GM18511 (cell line): ENCODE results near the gene FRMD4A.

Source experiments
- ATAC-seq: cut with Tn5 transposase; IDR thresholded peaks from one replicate; pipeline ENCODE4 v1.9.1; 2021; ENCODE audit warnings: mild to moderate bottlenecking, moderate library complexity; ENCODE audit not compliant: unreplicated experiment

The FRMD4A gene

DNA sequence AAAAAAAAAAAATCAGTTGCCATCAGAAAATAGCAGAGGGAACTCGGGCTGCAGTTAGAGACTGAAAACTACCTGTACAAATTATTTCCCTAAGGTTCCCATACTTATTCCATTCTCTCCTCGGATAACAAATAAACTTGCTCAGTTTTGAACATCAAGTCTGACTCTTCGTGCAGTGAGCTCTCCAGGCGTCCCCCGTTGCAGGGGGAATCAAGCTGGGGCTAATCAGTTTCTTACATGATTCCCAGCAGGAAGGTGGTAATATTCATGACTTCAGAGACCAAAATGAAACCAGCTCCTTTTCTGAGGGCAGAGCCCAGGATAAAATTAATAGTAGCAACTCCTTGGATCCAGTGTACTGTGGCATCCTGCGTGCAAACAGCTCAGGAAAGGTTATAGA, 135.3 kb downstream of the FRMD4A start:
- ATAC-seq, result no peak

DNA sequence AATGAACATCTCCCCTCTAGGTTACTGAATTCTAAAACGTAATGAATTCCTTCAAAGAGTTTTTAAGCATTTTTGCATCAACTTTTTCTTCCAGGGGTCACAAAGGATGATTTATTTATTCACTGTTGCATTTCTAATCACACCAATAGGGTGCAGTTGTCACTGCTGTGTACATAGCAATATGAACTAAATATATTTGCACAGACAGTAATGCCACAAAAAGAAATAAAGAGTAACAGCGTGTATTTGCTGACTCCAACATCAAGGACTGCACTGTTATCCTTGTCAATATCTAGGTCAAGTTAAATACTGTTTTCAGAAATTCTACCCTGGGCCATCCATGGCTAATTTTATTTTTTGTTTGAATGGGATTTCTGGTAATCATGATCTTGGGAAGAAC, 138.0 kb downstream of the FRMD4A start:
- ATAC-seq, result no peak

DNA sequence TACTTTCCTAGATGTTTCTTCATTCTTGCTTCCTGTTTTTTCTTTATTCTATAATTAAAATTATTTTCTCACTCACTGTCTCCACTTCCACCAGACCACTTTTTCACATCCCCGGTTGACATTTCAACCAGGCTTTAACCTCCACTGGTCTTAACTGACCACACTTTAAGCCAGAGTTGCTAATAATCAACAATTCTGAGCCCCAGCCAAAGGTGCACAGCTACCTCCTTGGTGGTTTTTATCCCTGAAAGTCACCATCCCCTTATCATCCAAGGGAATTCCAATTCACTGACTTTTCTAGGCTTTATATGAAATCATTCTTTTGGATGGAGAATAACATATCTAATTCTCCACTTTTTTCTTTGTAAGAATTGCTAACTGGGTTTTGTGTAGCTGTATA, 138.9 kb downstream of the FRMD4A start:
- no peak for ATAC-seq

DNA sequence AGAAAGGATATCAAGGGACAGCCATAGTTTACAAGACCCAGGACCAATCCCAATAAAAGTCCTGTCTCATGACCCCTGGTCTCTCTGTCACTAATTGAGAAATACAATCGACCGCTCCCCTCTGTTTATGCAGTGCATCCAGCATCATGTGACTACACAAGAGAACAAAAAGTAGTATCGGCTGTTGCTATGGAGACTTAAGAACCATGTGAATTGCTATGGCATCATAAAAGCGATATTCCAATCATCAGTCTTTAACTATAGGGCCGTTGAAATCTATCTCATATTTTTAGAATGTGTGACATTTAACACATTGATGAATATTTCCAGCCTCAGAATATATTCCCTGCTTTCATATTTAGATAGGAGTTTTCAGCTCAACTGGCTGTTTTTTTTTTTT, 139.3 kb downstream of the FRMD4A start:
- ATAC-seq, result no peak

DNA sequence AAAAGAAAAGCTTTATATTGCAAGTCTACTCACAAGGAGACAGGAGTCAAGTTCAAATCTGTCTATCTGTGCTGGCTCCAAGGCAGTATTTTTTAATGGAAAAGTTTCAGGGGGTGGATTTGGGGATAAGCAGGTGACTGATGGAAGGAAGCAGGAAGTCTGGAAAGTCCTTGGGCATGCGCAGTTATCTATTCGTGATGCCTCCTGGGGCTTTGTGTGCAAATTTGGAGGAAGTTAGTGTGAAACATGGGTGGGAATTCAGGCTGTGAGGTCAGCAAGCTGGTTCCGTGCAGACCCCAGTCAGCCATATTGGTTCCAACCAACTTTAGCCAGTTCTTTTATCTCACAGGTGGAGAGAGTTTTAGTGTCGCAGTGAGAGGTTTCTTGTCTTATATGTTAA, 140.0 kb downstream of the FRMD4A start:
- ATAC-seq, result no peak

DNA sequence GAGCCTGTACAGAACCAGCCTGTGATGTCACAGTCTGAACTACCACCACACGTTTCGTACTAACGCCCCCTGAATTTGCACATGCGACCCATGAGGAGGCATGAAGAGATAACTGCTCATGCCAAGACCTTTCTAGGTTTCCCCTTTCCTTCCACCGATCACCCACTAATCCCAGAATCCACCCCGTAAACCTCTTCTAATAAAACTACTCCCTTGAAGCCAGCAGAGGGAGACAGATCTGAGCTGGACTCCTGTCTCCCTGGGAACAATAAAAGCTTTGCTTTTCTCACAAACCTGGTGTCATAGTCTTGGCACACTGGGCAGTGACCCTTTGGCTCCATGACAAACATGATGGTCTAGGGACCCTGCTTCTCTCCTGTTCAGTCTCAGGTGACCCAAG, 144.5 kb downstream of the FRMD4A start:
- ATAC-seq, result no peak

DNA sequence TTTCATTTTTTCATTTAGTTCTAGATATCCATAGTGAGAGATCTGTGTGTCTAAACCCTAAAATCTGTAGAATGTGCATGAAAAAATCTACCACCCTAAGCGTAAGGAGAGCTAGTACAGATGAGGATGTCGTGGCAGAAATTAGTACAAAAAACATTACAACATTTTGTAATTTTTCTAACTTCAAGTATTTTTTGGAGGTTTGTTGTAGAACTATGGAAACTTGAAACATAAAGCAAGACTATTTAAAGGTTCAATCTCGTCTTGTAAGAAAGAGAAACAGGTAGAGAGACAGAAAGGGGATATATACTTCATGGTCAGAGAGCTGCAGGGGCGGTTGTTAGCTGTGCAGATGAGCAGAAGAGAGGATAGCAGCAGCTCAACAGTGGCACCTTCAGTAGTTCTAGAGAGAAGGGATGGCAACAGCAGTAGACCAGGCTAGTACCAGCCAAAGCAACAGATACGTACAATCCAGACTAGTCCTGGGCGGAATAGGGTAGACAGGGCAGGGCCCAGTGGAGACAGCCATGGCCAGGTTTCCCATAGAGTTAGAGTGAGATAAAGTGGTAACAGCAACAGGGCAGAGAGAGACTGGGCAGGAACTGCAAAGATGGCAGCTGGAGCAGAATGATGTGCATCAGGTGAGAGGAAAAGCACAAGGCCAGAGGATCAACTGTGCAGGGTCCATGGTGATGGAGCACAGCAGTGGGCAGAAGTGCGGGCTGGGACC, 145.2 kb downstream of the FRMD4A start:
- peak; percentile 89 for ATAC-seq

DNA sequence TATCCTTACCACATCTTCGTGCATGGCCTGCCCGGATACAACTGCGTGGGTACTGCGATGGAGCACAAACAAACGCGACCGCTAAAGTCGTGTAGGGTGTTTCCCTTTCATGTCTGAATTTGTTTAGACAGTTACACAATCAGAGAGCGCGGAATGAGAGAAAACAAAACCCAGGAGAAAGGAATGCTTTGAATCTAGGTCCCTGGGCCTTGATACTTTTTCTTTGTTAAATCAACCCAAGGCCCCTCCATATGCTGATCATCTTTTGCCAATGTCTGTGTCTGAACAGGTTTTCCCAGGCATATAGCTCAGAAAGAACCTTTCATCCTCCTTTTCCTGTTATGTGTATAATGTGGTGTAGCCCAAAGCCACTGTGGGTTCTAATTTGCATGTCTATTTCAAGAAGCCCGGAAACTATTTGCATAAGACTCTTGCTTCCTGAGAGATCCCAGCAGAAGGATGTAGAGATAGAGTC, 145.8 kb downstream of the FRMD4A start:
- ATAC-seq, result peak; percentile 74

DNA sequence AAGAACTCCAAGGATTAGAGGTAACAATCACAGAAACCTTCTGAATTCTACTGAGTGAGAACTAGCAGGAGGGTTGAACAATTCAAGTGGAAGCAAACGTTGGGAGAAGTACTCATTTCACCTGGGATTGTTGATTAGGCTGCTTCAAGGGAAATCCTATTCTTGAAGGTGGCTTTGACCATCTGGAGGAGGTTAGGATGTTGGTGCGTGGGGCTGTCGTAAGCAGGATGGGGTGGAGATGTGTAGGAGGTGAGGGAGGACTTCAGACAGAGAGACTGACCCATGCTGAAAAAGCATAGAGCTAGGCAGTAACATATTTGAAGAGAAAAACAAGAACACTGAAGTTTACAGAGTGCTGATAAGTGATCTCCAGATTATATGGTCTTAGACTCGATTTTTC, 147.9 kb downstream of the FRMD4A start:
- ATAC-seq, result no peak

DNA sequence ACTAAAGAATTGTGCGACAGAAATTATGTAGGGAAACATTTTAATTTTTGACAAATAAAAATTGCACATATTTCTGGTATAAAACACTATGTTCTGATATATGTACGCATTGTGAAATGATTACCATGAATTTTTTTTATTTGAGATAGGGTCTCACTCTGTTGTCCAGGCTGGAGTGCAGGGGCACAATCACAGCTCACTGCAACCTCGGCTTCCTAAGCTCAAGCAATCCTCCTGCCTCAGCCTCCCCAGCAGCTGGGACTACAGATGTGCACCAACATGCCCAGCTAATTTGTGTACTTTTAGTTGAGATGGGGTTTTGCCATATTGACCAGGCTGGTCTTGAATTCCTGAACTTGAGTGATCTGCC, 149.2 kb downstream of the FRMD4A start:
- ATAC-seq, result no peak

DNA sequence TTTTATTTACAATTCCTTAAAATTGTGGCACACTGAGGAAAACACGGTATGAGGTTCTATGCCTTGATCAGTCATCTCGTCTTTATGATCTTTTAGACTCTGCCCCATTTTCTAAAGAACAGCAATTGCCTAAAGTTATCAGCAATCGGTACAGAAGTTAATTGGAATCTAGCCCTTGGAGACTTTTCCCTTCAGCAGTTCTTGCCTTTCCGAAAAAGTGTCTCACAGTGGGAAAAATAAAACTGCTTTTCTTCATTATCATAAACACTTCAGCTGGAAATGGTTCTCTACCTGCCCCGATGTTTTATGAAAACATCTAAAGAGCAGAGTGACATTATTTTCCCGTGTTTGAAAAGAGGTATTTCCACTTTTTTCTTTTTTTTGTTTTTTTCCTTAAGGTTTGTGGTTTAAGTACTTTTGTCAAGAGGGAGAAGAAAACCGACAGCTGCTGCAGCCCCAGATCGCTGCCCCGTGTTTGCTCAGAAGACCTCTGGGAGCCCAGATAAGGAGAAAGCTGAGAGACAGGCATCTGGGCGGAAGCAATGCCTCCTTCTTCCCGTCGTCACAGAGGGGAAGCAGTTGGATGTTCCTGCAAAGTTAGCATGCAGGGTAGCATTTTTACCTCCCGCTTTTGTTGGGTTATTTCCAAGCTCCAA, 149.7 kb downstream of the FRMD4A start:
- no peak for ATAC-seq

DNA sequence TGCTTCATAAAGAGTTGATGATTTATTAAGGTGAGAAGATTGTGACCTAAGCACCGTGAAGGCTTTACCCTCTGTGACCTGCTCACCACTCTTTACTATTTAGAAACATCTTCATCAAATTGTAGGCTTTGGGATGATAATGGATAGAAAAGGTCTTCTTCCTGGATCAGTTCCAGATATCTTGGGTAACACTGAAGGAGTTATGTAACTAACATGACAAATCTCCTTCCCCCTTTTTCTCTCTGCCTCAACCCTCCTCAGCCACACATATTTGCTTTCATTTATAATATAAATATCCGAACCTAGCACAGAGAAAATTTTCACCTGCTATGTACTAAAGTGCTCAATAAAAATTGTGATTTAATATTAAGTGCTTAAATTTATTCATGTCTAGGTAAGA, 151.5 kb downstream of the FRMD4A start:
- no peak for ATAC-seq

DNA sequence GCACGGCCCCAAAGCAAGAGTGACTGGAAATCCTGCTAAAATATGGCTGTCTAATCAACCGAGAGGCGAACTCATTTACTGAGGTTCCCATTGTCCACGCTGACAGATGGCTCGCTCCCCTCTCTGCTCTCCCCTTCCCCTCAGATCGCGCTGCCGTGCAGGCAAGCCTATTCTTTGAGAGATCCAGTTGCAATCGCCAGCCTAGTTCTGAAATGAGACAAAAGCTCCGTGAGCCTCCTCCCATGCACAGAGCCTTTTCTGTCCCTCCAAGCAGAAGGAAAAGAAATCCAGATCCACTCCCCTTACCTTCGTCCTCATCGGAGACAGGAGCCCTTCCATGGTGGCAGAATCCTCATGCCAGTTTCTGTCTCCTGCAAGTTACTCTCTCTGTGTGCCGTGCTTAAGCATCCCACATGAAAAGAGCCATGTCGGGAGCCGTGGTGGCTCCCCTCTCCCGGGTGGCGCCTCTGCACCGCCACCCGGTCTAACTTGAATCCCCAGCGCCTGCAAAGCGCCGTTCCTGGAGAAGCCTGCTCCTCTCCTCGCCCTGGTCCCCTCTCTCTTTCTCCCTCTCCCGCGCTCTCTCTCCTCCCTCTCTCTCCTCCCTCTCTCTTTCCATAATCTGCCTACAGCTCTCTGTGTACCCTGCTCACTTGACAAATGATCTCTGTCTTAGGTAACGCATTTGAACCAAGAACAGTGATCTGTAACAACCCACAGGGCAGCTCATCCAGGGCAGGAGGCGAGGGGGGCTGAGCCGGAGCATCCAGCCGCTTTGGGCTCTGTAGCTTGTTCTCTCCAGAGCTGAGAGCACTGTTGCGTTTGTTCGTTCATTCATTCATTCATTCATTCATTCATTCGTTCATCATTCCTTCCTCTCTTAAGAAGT, 156.8 kb downstream of the FRMD4A start:
- ATAC-seq, result no peak

DNA sequence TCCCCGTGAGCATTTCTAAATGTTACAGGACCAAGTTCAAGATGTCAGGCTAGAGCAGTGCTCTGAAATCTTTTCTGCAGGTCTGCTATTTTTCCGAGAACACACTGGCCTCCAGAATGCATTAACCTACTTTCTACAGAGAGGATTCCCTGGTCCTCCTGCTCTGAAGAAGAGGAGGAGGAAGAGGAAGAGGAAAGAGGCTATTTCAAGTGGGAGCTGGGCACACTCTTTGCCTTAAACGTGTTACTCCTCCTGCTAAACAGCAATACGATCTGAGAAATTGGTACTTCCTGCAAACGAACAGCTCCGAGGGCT, 157.4 kb downstream of the FRMD4A start:
- no peak for ATAC-seq

DNA sequence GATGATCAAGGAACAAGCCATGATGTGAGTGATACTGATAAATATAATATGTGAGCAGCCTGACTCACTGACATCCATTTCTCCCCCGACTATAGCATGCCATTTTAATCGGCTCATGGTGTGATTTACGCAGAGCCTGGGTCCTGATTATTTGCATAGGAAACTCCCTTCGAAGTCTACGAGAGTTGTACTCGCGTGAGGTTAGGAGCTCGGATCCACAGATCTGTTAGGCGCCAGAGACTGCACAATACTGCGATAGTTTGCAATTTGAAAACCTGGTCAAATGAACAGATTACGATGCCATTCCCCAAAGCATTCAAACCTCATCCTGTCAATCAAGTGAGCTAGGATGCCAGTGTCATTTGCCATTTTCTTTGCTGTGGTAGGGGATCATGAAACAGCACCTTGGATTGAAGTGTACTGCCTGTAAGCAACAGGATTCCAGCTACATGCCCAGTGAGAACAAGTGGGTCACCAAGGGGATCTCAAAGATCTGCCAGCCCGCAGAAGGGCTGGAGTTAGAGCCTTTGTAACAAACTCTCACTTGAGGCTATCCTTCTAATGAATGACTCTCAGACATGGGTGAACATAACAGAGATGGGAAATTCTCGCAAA, 158.3 kb downstream of the FRMD4A start:
- no peak for ATAC-seq

DNA sequence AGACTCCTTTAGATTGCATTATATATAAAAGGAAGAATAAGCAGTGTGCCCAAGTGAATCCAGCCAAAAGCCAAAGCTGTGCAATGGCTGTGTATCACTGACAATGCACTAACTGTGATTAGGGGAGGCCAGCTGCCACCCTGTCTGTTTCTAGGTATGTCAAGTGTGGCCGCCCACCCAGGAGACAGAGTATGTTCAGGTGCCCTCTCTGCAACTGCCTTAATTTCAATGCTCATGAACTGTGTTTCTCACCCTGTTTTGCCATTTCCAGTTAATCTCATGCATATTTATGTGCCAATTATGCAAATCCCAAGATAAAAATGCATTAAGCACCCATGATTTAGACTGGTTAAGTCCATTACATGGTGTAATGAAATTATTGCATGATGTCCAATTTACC, 159.4 kb downstream of the FRMD4A start:
- no peak for ATAC-seq

DNA sequence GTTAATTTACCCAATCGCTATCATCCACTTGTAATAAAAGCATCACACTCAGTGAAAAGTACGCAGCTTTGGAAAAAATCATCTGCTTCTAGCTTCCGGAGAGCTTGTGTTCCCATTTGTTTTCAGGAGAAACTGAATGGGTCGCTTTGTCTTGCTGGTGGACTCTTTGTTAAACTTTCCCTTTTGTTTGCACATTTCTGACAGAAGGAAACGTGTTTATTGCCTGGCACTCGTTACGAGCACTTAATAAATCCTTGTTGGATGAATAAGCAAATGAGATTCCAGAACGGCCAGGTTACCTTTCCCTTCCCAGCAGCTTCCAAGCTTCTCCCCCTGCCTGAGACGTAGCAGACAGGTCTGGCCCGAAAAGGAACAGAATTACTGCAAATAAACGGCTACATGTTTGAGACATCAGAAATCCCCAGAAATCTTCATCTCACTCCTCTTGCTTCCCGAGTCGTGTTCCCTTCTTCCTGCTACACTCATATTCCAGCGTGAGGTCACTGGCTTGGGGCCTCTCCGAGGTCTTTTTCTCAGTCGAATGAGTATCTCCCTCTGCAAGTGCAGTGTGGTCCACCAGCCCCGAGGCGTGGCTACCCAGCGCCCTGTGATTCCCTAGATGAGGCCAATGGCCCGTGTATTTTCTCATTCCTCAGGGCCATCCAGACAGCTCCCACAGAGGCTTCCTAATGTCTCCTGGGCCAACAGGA, 167.2 kb downstream of the FRMD4A start:
- no peak for ATAC-seq

DNA sequence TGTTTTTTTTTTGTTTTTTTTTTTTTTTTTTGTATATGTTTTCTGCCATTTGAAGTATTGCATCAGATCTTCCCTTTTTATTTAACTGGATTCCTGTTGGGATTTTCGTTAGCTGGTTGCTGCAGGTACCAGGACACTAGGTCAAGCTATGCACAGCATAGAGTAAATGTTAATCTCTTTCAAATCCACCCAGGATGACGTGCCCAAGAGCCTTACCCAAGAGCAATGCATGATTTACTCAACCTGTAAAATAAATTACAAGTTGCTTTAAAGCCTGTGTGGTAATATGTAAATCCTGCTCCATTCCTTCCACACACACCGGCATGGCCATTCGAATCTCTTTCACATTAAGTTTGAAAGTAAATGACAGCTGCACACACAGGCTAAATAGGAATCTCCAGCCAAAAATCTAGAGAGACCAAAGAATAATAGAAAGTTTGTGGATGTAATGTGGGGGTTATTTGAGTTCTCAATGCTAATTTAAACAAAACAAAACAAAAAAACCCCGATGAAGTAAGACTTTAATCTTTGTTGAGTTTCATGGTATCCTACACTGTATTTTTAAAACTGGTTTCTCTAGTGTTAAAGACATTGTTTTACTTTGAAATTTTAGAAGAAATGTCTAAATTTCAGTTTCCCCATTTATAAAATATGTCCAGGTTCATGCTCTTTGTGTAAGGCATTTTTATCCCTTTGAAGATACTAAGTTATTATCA, 167.9 kb downstream of the FRMD4A start:
- ATAC-seq, result no peak

DNA sequence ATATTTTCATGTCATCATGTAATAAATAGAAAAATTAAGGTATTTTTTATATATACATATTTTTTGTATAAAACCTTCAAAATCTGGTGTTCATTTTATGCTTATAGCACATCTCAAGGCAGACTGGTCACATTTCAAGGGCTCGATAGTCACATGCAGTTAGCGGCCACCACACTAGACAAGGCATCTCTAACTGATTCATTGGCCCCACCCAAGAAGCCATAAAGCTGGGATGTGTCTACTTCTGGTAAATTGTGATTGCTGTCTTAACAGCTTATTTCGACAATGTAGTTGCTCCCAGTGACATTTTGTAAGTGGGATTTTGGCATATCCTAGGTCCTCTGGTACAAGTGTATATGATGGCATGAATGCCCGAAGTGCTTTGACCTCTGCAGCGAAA, 168.7 kb downstream of the FRMD4A start:
- no peak for ATAC-seq

DNA sequence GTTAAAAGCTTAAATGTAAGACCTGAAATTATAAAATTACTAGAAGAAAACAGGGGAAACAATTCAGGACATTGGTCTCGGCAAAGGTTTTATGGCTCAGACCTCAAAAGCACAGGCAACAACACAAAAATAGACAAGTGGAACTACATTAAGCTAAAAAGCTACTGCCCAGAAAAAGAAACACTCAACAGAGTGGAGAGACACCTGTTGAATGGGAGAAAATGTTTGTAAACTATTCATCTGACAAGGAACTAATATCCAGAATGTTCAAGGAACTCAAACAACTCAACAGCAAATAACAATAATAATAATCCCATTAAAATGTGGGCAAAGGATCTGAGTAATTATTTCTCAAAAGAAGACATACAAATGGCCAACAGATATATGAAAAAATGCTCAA, 170.4 kb downstream of the FRMD4A start:
- no peak for ATAC-seq
